D721Med (cell line): ENCODE results near the gene SPRR1B.
"Not testable (repeated sequence)": the region's sequence is repeated elsewhere in the genome, so short reads cannot be mapped to it uniquely, and the experiment has no call there.

Experiments
- DNase-seq: peaks from one replicate; pipeline ENCODE4 v3.0.0; 2011; ENCODE audit warnings: low spot score; ENCODE audit not compliant: insufficient read length
- FAIRE-seq: peaks from 2 replicates; lab custom pipeline; 2011; peaks lifted over from hg19 to GRCh38; lab: Jason Lieb, UNC
- CTCF ChIP-seq: IDR thresholded peaks from 2 replicates; pipeline ENCODE4 v1.5.1; 2012; ENCODE audit warnings: mild to moderate bottlenecking, control low read depth; ENCODE audit not compliant: insufficient read depth; ENCODE audit errors: missing control alignments

SPRR1B gene

DNA sequence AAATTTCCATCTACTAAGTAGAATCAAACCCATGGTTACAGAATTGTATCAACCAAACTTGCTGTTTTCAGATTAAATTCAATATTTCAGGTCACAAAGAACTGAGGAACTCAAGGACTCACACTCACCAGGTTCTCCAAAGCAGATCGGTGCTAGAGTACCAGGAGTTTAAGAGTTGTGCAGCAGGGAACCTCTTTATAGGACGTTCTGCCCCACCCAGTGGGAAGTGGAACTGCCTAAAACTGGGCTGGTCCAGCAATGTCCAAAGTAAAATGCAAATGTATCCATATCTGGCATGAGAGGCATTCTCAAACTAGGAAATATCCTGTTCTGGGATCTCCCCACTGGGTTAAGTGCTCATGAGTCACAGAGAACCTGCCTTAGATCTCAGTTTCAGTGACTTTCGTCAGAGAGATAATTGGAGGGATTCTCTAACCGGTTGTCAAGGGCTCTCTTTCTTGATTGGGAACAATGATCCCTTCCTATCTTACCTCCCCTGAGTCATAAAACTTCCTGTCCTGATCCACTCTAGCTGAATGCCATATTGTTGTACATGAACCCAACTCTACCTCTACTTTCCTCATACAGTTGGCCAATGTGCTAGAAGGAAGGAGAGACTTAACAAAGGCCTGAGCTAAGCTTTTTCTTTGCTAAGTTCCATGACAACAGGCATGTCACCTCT lies 10.1 kb downstream of the SPRR1B start, which contains the start of gene SPRR2D:
Gene SPRR2D (minus strand): TSS at position 171 of the 682 bp plus-strand sequence. CDS start 774 bp downstream, outside the sequence.
- no peak for DNase-seq
- no peak for FAIRE-seq
- no peak for TF ChIP-seq CTCF

DNA sequence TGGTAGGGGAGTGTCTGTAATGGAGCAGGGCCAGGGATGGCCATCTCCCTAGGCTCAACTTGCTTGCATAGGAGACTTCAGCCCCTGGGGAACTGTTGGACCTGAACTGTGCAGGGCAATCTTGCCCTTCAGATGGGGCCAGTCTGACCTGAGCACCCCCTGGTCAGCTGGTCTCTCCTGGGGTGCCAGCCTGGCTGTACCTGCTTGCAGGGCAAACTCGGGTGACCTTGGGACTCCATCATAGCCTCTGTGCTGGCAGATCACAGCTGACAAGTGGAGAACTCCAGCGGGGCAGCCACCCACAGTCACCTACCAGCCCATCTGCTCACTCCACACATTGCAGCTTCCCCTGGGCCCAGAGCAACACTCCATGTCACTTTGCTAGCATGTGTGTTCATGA lies 18.2 kb downstream of the SPRR1B start:
- no peak for TF ChIP-seq CTCF
- no peak for FAIRE-seq
- DNase-seq: no peak

- FAIRE-seq, DNase-seq: not testable (repeated sequence)
Observed at GRCh38 chr1:153056111-153056510, 25.1 kb downstream of the SPRR1B start.

- no peak for TF ChIP-seq CTCF
- FAIRE-seq: no peak
Observed at GRCh38 chr1:153057375-153057774, 26.4 kb downstream of the SPRR1B start, which contains the start of gene SPRR2A. Gene SPRR2A (minus strand): TSS chr1:153057512. CDS start chr1:153056735, 777 bp downstream.

GRCh38 chr1:153058154-153058553 lies 27.2 kb downstream of the SPRR1B start:
- no peak for TF ChIP-seq CTCF
- FAIRE-seq (no peak), DNase-seq (no peak)

More at GRCh38 chr1:153057375-153057774, 26.4 kb downstream of the SPRR1B start, which contains the start of gene SPRR2A:
- DNase-seq: no peak

- no peak for DNase-seq
- no peak for TF ChIP-seq CTCF
- no peak for FAIRE-seq
Observed at GRCh38 chr1:153058826-153059784, 28.1 kb downstream of the SPRR1B start.

DNA sequence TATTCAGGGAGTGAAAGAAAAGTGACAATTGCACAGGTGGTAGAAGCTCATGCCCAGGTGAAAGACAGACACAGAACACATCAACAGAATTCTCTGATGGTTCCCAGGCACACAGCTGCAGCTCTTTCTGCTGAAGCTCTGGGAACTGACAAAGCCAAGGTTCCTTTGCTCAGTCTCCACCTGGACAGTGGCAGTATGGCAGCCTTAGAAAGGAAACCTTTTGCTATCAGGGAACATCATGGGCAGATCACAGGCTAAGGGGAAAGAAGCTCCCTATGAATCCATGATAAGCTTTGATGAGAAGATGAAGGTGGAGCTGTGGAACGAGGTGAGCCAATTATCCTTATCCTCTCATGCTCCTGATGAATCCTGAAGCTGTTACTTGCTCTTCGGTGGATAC lies 39.2 kb downstream of the SPRR1B start:
- FAIRE-seq (no peak), DNase-seq (no peak)
- TF ChIP-seq CTCF: no peak
